K562 (cell line): ENCODE measurements around the gene PIGV. TPM values are rescaled to one million over a fixed set of nuclear protein-coding genes. Genes with fewer than 3 reads are reported as not detected.

Source experiments
- ATAC-seq: fragments of 200-7000 bp; cut with Tn5 transposase; 3 replicates; pipeline ENCODE4 v1.9.1; 2020; ENCODE audit warnings: moderate library complexity
- BruUV-seq: library from RNA; stranded (reverse); fragments of 400-500 nt; replicated peaks from 2 replicates; lab custom pipeline; 2021; lab: Mats Ljungman, UMichigan
- CTCF ChIA-PET: fragments of 300-600 bp; formaldehyde crosslinking; extraction: SDS; loops from one replicate; lab custom pipeline; 2021; ENCODE audit warnings: low intra/inter-chr PET ratio; lab: Yijun Ruan, JAX
- POLR2A ChIA-PET: fragments of 300-600, 350-650 bp; sonication (Branson Sonifier 250); formaldehyde crosslinking; extraction: SDS; loops from one replicate; lab custom pipeline; 2021; ENCODE audit warnings: antibody characterized with exemption, inconsistent platforms; lab: Yijun Ruan, JAX
- DNase-seq, 4 experiments: peaks; one replicate each; pipeline versions ENCODE4 v3.0.0 to v3.0.0-alpha.2; 2011 to 2018; ENCODE audit warnings: low spot score in 3 of 4, mixed read lengths in 3 of 4; ENCODE audit errors: extremely low read depth in 1 of 4
- FAIRE-seq: peaks from 2 replicates; lab custom pipeline; 2011; peaks lifted over from hg19 to GRCh38; lab: Jason Lieb, UNC
- H2AFZ ChIP-seq: 2 replicates; pipeline ENCODE4 v1.6.0; 2011; ENCODE audit warnings: low read depth, low read length, control low read depth, inconsistent platforms
- H3K27ac ChIP-seq: fragments of 200-600 bp; 3 replicates; pipeline ENCODE4 v1.8.0; 2011; ENCODE audit warnings: low read depth, mild to moderate bottlenecking, control low read depth, inconsistent platforms, low read length, moderate library complexity, mixed read lengths; ENCODE audit errors: extremely low read depth
- H3K27me3 ChIP-seq, 2 experiments: fragments of 300-600 bp in 1 of 2; 2 replicates in 1 of 2; 3 replicates in 1 of 2; pipeline versions ENCODE4 v1.6.0 to v1.8.0; 2011; ENCODE audit warnings: inconsistent platforms in 2 of 2, low read length in 2 of 2, mild to moderate bottlenecking in 1 of 2, mixed read lengths in 1 of 2, moderate library complexity in 1 of 2; ENCODE audit not compliant: control insufficient read depth in 2 of 2, insufficient read depth in 2 of 2
- H3K36me3 ChIP-seq: fragments of 300-600 bp; 3 replicates; pipeline ENCODE4 v1.8.0; 2011; ENCODE audit warnings: mild to moderate bottlenecking, low read length, inconsistent platforms; ENCODE audit not compliant: control insufficient read depth, insufficient read depth
- H3K4me1 ChIP-seq, 2 experiments: fragments of 200-600 bp in 1 of 2; replicated peaks in 1 of 2; 2 replicates in 1 of 2; 3 replicates in 1 of 2; pipeline versions ENCODE4 v1.5.1 to v1.8.0; 2011; ENCODE audit warnings: inconsistent platforms in 2 of 2, low read length in 2 of 2, mild to moderate bottlenecking in 1 of 2, mixed read lengths in 1 of 2, moderate library complexity in 1 of 2; ENCODE audit not compliant: control insufficient read depth in 2 of 2, insufficient read depth in 2 of 2
- H3K4me2 ChIP-seq: 2 replicates; pipeline ENCODE4 v1.6.1; 2011; ENCODE audit warnings: low read length, control low read depth, inconsistent platforms, mixed read lengths; ENCODE audit not compliant: insufficient read depth
- H3K4me3 ChIP-seq: fragments of 200-600 bp; sonication (generic), shearing (Covaris generic); 2 replicates; pipeline ENCODE4 v1.5.1; 2016; ENCODE audit warnings: control low read depth, inconsistent platforms
- H3K79me2 ChIP-seq: fragments of 200-600 bp; 3 replicates; pipeline ENCODE4 v1.8.0; 2011; ENCODE audit warnings: low read length, inconsistent platforms; ENCODE audit not compliant: control insufficient read depth, insufficient read depth
- H3K9ac ChIP-seq, 2 experiments: 2 replicates each; pipeline versions ENCODE4 v1.6.0 to v1.6.1; 2011; ENCODE audit warnings: low read depth in 2 of 2, low read length in 2 of 2, control low read depth in 1 of 2, inconsistent platforms in 1 of 2, mild to moderate bottlenecking in 1 of 2, mixed read lengths in 1 of 2; ENCODE audit not compliant: insufficient read depth in 1 of 2
- H3K9me1 ChIP-seq: one replicate; pipeline ENCODE4 v1.6.0; 2011; ENCODE audit warnings: inconsistent platforms, mild to moderate bottlenecking, low read length, moderate library complexity; ENCODE audit not compliant: control insufficient read depth, insufficient read depth
- H3K9me3 ChIP-seq: replicated peaks from 2 replicates; pipeline ENCODE4 v1.5.1; 2011; ENCODE audit warnings: low read depth, low read length, inconsistent platforms; ENCODE audit not compliant: control insufficient read depth, insufficient read depth
- H4K20me1 ChIP-seq: replicated peaks from 2 replicates; pipeline ENCODE4 v1.6.1; 2011; ENCODE audit warnings: low read length, inconsistent platforms, mixed read lengths; ENCODE audit not compliant: control insufficient read depth, insufficient read depth
- NFXL1 ChIP-seq: fragments of 450-650 bp; formaldehyde crosslinking; IDR thresholded peaks from 2 replicates; pipeline ENCODE4 v1.4.0; 2021; ENCODE audit warnings: mild to moderate bottlenecking
- RBFOX2 ChIP-seq: fragments of 200-400 bp; formaldehyde crosslinking; IDR thresholded peaks from 2 replicates; pipeline ENCODE4 v1.6.1; 2017; ENCODE audit warnings: low read depth, mild to moderate bottlenecking, low read length, moderate library complexity
- ZKSCAN1 ChIP-seq: fragments of 150-350 bp; IDR thresholded peaks from 2 replicates; pipeline ENCODE4 v1.6.1; 2016; ENCODE audit warnings: low read depth, low read length
- WGBS: fragments of 100-300 bp; shearing (Covaris generic); methylation state at CpG from one replicate; pipeline ENCODE4 v1.1.6; 2016; ENCODE audit warnings: low coverage, mixed read lengths; ENCODE audit not compliant: insufficient coverage; ENCODE audit errors: missing lambda C conversion rate; 5-methylcytosine and 5-hydroxymethylcytosine counted together
- in situ Hi-C: fragments of 300-500 bp; cut with MboI; formaldehyde crosslinking; loops from 4 replicates; pipeline ENCODE4 v1.15.0; 2018; ENCODE audit warnings: inconsistent platforms, mixed read lengths
- intact Hi-C: fragments of 100-400 bp; cut with micrococcal nuclease; formaldehyde crosslinking; loops from 2 replicates; pipeline ENCODE4 v1.14.2; 2022
- polyA plus RNA-seq, 8 experiments: library from polyadenylated mRNA; depleted of rRNA in 4 of 8; stranded (reverse) in 5 of 8; unstranded in 3 of 8; fragments of >200 nt; fragmentation: Nextera tagmentation in 2 of 8; fragmentation: Illumina TruSeq in 1 of 8; extraction: Ambion mirVana in 2 of 8; extraction: Trizol in 1 of 8; gene quantifications; 2 replicates each; pipeline versions ENCODE4 v1.2.1 to v1.2.3, GENCODE V29; 2011 to 2014; ENCODE audit warnings: inconsistent platforms in 1 of 8, missing spikeins in 1 of 8
- total RNA-seq, 7 experiments: library from RNA; depleted of rRNA in 6 of 7; stranded (reverse); fragments of >200 nt in 6 of 7; fragmentation: Illumina TruSeq in 2 of 7; extraction: Trizol in 2 of 7; gene quantifications; 2 replicates each; pipeline versions ENCODE4 v1.2.1 to v1.2.3, GENCODE V29; 2011 to 2021; ENCODE audit warnings: low replicate concordance in 1 of 7
- TF ChIP-seq, protein P1 (sequence below): fragments of 250-450 bp; sonication (Bioruptor Pico); IDR thresholded peaks from 2 replicates; pipeline ENCODE4 v1.4.0; 2020
- TF ChIP-seq, protein P2 (sequence below), 2 experiments: IDR thresholded peaks in 1 of 2; conservative IDR thresholded peaks in 1 of 2; 2 replicates each; pipeline ENCODE4 v1.6.1; 2016; ENCODE audit warnings: low read depth in 2 of 2, mild to moderate bottlenecking in 1 of 2, missing compliant biosample characterization in 1 of 2, missing genetic modification characterization in 1 of 2, moderate library complexity in 1 of 2
- TF ChIP-seq, protein P3 (sequence below), 2 experiments: fragments of 450-650 bp; IDR thresholded peaks; 2 replicates each; pipeline ENCODE4 v1.6.1; 2018; ENCODE audit warnings: mild to moderate bottlenecking in 2 of 2, low read depth in 1 of 2; ENCODE audit not compliant: partially characterized antibody in 2 of 2

Gene PIGV
- total and polyA plus RNA-seq, 9 of the 15 experiments (the other 6 are each of a cell fraction or from before 2014, with no cell fraction given): 8.4 to 21.8 (median 11.7) TPM

DNA sequence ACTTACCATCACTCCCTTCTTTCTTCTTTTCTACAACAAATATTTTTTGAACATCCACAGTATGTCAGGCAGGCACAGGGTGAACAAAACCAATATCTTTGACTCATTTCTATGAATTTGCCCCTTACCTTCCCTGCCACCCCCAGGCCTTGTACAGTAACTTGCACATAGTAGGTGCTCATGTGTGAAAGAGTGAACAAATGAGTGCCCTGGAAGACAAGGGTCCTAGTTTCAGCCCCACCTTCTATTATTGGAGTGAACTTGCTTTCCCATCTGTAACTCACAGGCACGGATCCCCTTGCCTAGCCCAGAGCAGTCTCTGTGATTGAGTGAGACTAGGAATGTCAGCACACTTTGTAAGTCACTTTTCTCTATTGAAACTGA lies 51.6 kb downstream of the PIGV start (continued):
- TF ChIP-seq, protein P1, sequence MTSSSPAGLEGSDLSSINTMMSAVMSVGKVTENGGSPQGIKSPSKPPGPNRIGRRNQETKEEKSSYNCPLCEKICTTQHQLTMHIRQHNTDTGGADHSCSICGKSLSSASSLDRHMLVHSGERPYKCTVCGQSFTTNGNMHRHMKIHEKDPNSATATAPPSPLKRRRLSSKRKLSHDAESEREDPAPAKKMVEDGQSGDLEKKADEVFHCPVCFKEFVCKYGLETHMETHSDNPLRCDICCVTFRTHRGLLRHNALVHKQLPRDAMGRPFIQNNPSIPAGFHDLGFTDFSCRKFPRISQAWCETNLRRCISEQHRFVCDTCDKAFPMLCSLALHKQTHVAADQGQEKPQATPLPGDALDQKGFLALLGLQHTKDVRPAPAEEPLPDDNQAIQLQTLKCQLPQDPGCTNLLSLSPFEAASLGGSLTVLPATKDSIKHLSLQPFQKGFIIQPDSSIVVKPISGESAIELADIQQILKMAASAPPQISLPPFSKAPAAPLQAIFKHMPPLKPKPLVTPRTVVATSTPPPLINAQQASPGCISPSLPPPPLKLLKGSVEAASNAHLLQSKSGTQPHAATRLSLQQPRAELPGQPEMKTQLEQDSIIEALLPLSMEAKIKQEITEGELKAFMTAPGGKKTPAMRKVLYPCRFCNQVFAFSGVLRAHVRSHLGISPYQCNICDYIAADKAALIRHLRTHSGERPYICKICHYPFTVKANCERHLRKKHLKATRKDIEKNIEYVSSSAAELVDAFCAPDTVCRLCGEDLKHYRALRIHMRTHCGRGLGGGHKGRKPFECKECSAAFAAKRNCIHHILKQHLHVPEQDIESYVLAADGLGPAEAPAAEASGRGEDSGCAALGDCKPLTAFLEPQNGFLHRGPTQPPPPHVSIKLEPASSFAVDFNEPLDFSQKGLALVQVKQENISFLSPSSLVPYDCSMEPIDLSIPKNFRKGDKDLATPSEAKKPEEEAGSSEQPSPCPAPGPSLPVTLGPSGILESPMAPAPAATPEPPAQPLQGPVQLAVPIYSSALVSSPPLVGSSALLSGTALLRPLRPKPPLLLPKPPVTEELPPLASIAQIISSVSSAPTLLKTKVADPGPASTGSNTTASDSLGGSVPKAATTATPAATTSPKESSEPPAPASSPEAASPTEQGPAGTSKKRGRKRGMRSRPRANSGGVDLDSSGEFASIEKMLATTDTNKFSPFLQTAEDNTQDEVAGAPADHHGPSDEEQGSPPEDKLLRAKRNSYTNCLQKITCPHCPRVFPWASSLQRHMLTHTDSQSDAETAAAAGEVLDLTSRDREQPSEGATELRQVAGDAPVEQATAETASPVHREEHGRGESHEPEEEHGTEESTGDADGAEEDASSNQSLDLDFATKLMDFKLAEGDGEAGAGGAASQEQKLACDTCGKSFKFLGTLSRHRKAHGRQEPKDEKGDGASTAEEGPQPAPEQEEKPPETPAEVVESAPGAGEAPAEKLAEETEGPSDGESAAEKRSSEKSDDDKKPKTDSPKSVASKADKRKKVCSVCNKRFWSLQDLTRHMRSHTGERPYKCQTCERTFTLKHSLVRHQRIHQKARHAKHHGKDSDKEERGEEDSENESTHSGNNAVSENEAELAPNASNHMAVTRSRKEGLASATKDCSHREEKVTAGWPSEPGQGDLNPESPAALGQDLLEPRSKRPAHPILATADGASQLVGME (CRISPR knock-in tag): no peak
- peak; percentile 90 for TF ChIP-seq ZKSCAN1
- TF ChIP-seq, all 486 proteins: peak for 1

DNA sequence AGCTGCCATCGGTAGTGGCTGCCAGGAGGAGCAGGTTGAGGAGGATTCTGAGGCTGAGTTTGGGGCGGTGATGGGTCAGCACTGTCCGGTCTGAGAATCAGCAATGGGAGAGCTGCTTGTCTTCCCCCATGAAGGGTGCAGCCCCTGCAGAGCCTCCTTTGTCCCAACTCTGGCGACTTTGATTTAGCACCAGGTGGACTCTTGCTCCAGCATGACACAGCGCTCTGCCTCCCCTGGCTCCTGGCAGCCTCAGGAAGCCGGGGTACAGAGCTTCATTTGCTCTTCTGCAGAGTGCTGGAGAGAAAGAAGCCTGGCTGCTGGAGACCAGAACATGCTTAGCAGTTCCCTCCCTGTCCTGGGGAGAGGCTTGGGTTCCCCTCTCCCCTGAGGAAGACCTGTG lies 52.0 kb downstream of the PIGV start:
- TF ChIP-seq NFXL1 (CRISPR knock-in tag): no peak
- TF ChIP-seq, protein P2, sequence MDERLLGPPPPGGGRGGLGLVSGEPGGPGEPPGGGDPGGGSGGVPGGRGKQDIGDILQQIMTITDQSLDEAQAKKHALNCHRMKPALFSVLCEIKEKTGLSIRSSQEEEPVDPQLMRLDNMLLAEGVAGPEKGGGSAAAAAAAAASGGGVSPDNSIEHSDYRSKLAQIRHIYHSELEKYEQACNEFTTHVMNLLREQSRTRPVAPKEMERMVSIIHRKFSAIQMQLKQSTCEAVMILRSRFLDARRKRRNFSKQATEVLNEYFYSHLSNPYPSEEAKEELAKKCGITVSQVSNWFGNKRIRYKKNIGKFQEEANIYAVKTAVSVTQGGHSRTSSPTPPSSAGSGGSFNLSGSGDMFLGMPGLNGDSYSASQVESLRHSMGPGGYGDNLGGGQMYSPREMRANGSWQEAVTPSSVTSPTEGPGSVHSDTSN (CRISPR knock-in tag; IDR thresholded peaks at IDR 0.05; ENCODE audit: low read depth): no peak
- TF ChIP-seq, protein P2 (tag; conservative IDR thresholded peaks at IDR 0.05; ENCODE audit: low read depth): no peak
- TF ChIP-seq, protein P3, sequence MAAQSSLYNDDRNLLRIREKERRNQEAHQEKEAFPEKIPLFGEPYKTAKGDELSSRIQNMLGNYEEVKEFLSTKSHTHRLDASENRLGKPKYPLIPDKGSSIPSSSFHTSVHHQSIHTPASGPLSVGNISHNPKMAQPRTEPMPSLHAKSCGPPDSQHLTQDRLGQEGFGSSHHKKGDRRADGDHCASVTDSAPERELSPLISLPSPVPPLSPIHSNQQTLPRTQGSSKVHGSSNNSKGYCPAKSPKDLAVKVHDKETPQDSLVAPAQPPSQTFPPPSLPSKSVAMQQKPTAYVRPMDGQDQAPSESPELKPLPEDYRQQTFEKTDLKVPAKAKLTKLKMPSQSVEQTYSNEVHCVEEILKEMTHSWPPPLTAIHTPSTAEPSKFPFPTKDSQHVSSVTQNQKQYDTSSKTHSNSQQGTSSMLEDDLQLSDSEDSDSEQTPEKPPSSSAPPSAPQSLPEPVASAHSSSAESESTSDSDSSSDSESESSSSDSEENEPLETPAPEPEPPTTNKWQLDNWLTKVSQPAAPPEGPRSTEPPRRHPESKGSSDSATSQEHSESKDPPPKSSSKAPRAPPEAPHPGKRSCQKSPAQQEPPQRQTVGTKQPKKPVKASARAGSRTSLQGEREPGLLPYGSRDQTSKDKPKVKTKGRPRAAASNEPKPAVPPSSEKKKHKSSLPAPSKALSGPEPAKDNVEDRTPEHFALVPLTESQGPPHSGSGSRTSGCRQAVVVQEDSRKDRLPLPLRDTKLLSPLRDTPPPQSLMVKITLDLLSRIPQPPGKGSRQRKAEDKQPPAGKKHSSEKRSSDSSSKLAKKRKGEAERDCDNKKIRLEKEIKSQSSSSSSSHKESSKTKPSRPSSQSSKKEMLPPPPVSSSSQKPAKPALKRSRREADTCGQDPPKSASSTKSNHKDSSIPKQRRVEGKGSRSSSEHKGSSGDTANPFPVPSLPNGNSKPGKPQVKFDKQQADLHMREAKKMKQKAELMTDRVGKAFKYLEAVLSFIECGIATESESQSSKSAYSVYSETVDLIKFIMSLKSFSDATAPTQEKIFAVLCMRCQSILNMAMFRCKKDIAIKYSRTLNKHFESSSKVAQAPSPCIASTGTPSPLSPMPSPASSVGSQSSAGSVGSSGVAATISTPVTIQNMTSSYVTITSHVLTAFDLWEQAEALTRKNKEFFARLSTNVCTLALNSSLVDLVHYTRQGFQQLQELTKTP (IDR thresholded peaks at IDR 0.05; ENCODE audit: low read depth in 1 of 2, partially characterized antibody in 2 of 2): no peak
- no peak for TF ChIP-seq RBFOX2
- WGBS: 78% methylated on average over 6 of the region's 6 CpGs
- Histone ChIP-seq H3K4me1 (no peaks in the 10 kb centered on the region), H4K20me1 (0 out of 2 replicates have a peak, but pooled peaks cover 2% of the 10 kb centered on the region), H3K27me3 (no peaks in the 10 kb centered on the region), H3K9ac (peak overlapping the region in 1 of 2 experiments; percentile 43; a peak in 2 of 4 replicates), H2AFZ (no peak overlapping the region), H3K4me2 (no peak overlapping the region), H3K4me3 (no peak overlapping the region), H3K36me3 (peaks cover 67% of the 10 kb centered on the region), H3K27ac (no peak overlapping the region), H3K9me1 (no peaks in the 10 kb centered on the region), H3K79me2 (no peaks in the 10 kb centered on the region), H3K9me3 (no peaks in the 10 kb centered on the region)
- POLR2A ChIA-PET: interaction anchor here (0.9 to 1.0 kb wide), 2 partner anchors 13 to 301 kb away, joined by 3 to 4 read pairs; partner anchors contain the start of gene ZDHHC18
- intact Hi-C loops (no loop called here), in situ Hi-C loops (no loop called here)
- FAIRE-seq (no peak), ATAC-seq (no peak; the same call in 2 of the 3 replicates), DNase-seq (no peak)
- no TSS peak for BruUV-seq
- CTCF ChIA-PET: interaction anchor here (0.6 kb wide), 1 partner anchor 195 kb away, joined by 3 read pairs; no protein-coding TSS in a partner anchor
